Measurements from ENCODE around the gene MATR3.
"Not testable (repeated sequence)": the region's sequence is repeated elsewhere in the genome, so short reads cannot be mapped to it uniquely, and the experiment has no call there.

The MATR3 gene

DNA sequence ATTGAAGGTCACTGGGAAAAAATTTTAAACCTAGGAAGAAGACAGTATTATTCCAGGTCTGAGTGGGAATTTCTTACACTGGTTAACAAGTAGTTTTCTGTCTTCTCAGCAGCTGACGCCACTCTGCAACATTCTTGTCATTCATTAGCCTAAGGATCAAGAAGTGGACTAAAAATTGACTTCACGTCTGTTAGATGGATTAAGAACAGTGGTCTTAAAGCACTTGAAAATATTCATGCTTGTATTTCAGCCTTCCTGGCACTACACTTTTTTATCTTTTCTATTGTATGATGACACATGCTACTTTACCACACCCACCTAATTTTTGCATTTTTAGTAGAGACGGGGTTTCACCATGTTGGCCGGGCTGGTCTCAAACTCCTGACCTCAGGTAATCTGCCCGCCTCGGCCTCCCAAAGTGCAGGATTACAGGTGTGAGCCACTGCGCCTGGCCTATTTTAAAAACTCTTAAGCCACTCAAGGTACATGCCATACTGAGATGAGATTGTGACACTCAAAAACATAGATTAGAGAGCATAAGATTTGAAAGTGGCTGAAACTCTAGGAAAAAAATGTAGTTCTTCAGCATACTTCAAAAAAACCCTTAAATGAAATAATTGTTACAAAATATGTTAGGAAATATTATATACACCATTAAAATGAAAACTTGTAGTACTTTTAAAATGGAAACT, 8.4 kb downstream of the MATR3 start:
- DNase-seq: no peak

DNA sequence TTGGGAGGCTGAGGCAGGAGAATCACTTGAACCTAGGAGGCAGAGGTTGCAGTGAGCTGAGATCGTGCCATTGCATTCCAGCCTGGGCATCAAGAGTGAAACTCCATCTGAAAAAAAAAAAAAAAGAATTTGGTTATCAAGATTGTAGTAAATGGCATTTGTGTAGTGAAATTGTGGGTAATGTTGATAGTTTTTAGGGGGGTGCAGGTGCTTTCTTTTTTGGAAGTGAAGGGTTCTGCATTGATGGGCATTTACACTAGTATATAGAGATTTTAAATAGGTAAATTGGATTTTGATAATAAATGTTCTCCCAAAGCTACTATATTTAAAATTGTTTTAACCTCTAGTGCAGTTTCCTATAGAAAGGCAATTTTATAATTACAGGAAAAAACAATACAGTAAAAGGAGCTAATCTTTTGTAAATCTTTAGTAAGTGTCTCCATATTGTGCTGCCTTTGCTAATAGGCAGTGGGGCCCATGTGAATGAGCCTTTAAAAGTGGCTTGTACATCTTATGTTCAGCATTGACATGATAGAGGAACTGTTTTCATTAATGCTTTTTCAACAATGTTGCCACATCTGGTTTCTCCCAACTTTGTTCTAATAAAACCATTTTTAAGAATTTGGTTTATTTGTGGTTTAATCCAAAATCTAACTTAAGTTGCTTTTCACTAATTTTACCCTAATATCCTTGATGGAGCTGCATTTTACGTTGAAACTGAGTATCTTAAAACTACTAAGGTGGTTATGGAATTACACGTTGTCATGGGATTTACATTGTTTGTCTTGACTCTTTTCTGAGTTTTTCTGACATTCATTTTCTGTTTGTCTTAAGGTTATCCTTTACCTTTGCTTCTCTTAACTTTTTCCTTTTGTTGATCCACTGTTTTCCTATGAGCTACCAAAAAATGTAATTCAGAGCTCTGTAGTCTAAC, 11.1 kb downstream of the MATR3 start:
- no peak for DNase-seq

DNA sequence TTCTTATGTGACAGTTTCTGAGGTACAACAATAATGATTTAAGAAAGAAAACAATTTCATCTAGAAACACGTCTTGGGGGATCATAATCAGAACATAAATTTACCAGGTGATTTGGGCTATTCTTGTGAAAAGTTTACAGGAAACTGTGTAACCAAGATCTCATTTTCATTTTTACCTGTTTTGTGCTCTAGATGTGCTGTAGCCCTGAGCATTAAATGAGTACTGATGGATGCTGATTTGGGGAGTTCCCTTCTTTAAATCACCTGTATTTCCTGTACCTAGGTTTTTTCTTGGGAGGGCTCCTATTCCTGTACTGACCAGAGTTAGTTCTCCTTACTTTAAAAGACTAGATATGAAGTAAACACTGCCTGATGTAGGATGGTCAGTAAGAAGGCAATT, 12.7 kb downstream of the MATR3 start:
- DNase-seq: no peak

DNA sequence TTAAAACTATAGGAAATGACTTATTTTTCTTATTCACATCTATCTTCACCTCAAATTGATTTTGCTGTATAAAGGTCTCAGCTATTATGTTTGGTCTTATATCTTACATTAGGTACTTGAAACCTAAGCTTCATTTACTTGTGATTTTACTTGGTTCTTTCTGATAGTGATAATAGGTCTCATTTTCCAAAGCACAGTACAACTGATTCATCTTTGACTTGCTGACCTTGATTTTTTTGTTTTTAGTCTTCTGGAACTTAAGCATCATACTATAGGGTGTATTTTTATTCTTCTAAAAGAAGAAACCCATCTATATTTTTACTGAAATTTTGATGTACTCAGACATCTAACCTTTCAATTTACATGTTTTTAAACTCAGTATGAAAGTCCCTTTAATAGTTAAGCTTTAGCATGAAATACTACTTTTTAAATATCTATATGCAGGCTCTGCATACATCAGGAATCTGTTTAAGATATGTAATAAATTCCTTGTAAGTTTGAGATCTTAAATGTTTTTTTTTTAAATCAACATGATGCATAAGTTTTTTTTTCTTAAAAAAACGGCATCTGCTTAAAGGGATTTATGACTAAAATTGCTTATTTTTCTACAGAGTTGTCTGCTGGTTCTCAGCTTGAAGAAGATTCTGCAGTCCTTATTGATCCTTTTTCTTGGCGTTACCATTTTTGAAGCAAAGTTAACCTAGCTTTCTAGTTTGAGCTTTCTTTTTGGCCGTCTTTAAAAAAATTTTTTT, 13.3 kb downstream of the MATR3 start:
- DNase-seq: no peak

DNA sequence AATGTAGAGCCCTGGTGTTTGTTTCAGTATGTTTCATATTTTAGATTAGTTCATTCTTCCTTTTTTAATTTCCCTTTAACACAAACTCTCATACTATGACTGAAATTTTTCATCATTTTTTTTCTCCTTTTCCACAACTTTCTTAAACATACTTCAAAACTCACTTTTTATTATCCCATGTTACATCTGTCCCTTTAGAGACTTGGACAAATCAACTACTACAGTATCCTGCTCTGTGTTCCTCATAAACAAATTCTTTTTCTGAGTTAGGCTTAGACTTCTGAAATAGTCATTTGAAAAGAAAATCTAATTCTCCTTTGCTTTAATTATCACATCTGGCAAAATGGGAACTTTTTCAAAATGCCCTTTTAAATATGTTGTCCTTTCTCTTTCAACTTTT, 15.3 kb downstream of the MATR3 start:
- DNase-seq: no peak

DNA sequence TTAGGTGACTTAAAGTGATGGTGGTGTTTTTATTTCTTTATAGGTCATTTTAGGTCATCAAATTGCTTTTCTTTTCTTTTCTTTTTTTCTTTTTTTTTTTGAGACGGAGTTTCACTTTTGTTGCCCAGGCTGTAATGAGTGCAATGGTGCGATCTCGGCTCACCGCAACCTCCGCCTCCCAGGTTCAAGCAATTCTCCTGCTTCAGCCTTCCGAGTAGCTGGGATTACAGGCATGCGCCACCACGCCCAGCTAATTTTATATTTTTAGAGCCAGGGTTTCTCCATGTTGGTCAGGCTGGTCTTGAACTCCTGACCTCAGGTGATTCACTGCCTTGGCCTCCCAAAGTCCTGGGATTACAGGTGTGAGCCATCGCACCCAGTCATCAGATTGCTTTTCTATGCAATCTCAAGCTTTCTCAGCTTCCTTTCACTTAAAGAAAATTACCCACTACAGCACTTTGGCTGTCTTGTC, 17.2 kb downstream of the MATR3 start:
- not testable (repeated sequence) for DNase-seq

DNA sequence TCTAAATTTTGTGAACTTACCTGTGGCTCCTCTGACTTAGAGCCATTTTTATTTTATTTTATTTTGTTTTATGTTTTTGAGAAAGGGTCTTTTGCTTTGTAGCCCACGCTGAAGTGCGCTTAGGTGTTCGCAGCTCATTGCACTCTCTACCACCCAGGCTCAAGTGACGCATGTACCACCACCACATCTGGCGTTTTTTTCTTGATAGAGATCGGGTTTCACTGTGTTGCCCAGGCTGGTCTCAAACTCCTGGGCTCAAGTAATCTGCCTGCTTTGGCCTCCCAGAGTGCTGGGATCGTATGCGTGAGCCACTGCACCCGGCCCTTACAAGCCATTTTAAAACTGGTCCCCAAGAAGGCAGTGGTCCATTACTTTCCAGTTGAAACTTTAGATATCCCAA, 18.5 kb downstream of the MATR3 start:
- DNase-seq: peak; percentile 84

DNA sequence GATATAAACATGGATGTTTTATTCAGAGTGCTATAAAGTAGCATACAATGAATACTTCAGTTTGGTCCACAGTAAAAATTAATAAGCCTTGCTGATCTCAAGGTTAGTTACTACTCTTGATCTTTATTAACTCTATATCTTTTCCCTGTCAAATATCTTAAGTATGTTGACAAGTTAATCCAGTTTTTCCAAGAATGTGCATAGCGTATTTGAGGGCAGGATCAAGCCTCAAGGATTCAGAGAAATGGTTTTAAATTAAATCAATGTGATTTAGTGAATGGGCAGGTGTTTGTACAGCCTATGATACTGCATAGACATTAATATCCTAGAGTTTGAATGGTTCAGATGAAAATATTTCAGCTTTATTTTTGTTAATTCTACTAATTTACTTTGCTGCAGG, 20.7 kb downstream of the MATR3 start:
- no peak for DNase-seq

DNA sequence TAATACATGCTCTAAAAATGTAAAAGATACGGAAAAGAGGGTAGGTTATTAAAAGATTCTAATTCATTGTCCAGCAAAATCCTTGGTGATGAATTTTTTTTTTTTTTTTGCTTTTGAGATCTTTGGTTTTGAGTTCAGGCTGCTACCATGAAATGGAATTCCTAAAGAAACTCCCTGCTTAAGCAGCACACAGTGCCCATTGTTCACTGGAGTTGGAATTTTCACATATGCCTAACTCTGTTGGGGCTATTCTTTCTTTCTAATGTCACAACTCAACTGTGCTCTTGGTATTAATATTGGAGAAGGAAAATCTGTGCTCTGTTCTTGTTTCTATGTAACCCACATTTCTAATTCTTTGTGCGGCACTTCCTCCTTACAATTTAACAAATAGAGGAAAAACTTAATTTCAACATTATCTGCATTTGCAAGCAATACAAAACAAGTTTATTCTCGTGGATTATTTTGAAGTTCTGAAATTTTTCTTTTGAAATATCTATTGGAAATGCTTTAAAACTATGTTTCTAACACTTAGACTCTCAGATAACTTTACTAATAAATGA, 21.6 kb downstream of the MATR3 start:
- DNase-seq: no peak

DNA sequence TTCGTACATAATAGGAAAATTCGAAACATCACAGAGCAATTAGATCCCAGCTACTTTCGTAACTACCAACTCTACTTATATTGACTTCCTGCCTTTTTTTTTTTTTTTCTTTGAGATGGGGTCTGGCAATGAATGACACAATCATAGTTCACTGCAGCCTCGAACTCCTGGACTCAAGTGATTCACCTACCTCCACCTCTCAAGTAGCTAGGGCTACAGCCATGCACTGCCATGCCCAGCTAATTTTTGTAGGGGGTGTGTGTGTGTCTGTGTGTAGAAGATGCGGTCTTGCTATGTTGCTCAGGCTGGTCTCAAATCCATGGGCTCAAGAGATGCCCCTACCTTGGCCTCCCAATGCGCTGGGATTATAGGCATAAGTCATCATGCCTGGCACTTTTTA, 42.3 kb downstream of the MATR3 start:
- DNase-seq: no peak

DNA sequence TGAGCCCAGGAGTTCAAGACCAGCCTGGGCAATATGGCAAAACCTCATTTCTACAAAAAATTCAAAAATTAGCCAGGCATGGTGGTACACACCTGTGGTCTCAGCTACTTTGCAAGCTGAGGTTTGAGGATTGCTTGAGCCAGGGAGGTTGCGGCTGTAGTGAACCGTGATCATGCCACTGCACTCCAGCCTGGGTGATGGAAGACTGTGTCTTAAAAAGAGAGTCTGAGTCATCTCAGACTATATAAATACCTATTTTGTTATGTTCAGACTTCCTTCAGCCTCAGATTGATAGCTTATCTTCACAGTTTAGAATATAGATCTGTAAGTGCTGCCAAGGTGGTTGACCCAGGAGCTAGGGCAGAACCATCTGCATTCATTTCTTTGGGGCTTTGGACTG, 46.5 kb downstream of the MATR3 start:
- no peak for DNase-seq

DNA sequence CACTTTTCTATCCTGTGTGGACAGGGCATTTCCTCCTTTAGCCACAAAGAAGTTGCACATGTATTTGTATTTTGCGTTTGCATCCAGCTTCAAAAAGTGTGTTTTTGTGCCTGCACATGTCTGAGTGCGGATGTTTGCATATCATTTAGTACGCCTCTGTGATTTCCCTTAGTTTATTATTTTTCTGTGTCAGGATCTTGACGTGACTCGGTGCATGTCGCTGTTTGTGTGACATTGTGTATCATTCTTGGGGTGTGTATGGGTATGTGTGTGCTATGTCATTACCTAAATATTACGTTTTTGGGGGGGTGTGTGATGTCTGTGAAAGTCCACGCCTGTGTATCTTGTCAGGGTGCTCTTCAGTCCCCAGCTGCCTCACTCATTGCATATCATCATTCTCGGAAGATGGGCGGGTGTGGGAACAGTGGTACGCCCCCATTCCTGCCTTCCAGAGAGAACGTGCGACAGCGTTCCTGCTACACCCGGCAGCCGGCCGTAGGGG, 47.7 kb downstream of the MATR3 start:
- no peak for DNase-seq

DNA sequence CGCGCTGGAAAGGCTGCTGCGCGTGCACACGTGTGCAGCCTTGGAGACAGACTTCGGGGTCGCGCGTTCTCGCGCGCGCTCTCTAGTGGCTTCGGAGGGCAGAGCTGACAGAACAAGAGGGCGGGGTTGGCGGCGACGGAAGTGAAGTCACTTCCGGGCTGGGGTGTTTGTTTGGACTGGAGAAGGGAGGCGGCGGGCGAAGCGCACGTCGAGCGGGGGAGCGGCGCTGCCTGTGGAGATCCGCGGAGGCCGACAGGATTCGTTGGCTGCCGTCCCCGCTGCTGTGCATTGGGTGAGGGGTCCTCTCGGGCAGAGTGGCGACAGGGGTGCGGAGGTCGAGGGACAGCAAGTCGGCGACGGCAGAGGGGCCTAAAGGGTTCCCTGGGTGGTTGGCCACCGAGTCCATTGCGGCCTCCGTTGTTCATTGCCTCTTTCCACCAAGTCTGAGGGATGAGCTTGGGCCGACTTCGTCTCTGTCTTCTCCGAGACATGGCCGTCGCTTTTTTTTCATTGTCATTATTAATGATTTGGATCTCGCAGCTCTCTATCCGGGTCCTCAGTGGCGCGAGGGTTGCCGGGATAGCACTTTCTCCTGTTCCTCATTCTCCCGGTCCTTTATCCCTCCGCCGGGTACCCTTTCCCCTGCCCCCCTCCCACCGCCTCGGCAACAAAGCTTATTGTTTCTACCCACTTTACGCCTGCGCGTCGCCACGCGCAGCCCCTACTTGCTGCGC, 48.3 kb downstream of the MATR3 start, which contains the start of gene PAIP2:
PAIP2 (plus strand) TSS at position 166 of the 734 bp plus-strand sequence. CDS start 21,931 bp downstream, outside the sequence.
- peak; percentile 93 for DNase-seq

DNA sequence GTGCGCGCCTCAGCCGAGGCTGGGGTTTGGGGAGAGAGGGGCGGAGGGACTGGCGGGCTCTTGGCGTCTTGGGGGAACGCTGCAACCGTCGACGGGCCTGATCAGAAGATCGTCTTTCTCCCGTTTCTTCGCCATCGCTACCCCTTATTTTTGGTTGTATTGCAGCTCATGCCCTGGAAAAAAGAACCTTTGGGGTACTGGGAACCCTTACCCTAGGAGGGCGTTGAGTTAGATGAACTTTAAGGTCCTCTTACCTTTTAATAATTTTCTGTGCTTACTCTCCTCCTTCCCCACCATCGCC, 48.8 kb downstream of the MATR3 start:
- no peak for DNase-seq

DNA sequence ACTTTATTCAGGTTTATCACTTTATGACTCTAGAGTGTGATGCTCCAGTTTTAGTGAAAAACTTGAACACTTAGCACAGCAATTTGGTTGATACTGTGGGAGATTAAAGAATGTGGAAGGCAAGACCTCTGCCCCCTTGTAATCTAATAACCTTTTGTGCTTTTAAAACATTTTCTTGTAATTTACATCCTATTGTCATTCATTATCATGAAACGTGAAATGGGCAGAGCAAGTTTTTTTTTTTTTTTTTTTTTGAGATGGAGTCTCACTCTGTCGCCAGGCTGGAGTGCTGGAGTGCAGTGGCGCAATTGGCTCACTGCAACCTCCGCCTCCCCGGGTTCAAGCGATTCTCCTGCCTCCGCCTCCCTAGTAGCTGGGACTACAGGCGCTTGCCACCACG, 49.9 kb downstream of the MATR3 start:
- no peak for DNase-seq

DNA sequence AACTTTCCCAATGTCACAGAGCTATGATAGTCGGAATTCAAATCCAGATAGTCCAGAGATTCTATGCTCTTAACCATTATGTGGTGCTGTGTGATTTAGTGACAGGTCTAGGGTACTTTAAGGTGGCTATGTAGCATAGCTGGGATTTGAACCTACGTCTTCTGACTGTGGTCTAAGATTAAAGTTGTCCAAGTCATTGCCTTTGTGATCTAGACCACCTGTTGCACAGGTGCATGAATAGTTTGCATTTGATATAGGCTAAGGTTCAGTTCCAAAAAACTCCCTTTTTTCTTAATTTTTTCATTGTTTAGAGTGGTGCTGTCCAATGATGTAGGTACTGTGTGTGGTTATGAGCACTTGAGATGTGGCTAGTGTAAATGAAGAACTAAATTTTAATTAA, 50.6 kb downstream of the MATR3 start:
- no peak for DNase-seq

DNA sequence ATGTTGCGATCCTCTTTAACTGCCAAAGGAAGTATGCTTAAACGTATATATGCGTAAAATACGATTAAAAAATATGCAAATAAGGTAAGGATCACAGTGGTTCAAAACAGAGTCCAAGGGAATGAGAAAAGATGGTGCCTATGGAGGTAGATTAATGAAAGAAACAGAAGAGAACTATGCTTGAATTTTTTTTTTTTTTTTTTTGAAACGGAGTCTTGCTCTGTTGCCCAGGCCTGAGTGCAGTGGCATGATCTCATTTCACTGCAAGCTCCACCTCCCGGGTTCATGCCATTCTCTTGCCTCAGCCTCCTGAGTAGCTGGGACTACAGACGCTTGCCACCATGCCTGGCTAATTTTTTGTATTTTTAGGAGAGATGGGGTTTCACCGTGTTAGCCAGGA, 51.9 kb downstream of the MATR3 start:
- not testable (repeated sequence) for DNase-seq

DNA sequence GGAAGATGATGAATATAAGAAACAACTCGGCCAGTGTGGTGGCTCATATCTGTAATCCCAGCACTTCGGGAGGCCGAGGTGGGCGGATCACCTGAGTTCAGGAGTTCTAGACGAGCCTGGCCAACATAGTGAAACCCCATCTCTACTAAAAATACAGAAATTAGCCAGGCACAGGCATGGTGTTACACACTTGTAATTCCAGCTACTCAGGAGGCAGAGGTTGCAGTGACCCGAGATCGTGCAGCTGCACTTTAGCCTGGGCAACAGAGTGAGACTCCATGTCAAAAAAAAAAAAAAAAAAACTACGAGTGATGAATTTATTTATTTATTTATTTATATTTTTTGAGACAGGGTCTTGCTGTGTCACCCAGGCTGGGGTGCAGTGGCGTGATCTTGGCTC, 54.3 kb downstream of the MATR3 start:
- DNase-seq: not testable (repeated sequence)

DNA sequence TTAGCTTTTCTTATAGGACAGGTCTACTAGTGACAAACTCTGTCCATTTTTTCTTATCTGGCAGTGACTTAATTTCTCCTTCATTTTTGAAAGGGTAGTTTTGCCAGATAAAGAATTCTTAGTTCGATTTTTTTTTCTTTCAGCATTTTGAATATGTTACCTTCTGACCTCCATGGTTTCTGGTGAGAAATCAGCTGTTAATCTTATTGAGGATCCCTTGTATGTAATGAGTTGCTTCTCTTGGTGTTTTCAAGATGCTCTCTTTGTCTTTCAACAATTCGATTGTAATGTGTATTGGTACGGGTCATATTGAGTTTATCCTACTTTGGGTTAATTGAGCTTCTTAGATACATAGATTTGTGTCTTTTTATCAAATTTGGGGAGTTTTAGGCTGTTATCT, 60.6 kb downstream of the MATR3 start:
- DNase-seq: no peak

DNA sequence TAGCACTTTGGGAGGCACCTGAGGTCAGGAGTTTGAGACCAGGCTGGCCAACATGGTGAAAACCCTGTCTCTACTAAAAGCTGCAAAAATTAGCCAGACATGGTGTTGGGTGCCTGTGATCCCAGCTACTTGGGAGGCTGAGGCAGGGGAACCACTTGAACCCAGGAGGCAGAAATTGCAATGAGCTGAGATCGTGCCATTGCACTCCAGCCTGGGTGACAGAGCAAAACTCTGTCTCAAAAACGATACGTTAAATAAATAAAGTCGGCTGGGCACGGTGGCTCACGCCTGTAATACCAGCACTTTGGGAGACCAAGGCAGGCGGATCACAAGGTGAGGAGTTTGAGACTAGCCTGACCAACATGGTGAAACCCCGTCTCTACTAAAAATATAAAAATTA, 62.4 kb downstream of the MATR3 start:
- not testable (repeated sequence) for DNase-seq

DNA sequence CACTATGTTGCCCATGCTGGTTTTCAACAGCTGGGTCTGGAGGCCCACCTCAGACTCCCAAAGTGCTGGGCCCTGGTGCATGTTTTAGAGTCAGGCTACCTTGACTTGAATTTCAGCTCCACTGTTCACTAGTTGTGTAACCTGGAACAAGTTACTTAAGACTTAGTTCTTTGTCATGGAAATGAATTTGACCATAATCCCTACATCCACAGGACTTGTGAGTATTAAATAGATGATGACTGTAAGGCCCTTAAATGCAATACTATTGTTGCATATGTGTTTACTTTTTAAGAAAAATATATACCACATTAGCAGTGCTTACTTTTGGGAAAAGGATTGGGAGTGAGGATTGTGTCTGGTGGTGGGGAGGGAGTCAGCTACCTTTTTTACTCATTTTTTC, 64.5 kb downstream of the MATR3 start:
- no peak for DNase-seq

DNA sequence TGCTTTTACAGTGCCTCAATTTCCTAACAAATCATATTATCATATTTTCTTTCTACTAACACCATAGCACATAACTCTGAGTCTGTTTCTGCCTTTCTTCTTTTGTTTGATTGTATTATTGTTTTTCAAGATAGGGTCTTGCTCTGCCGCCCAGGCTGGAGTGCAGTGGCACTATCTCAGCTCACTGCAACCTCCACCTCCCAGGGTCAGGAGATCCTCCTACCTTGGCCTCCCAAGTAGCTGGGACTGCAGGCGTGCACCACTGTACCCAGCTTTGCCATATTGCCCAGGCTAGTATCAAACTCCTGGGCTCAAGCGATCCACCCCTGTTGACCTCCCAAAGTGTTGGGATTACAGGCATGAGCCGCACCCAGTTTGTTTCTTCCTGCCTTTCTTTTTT, 66.8 kb downstream of the MATR3 start:
- no peak for DNase-seq

All from NCI-H2171 treated with DMSO at 0.1 percent for 48 hours (cell line).